HepG2 (cell line): ENCODE measurements around the gene ADSS1. TPM values are rescaled to one million over a fixed set of nuclear protein-coding genes. Genes with fewer than 3 reads are reported as not detected.

Experiments
- ARNT ChIP-seq: fragments of 450-650 bp; IDR thresholded peaks from 2 replicates; pipeline ENCODE4 v1.6.1; 2017
- CC2D1A ChIP-seq: sonication (generic); formaldehyde crosslinking; IDR thresholded peaks from 2 replicates; pipeline ENCODE4 v1.8.1; 2023; ENCODE audit warnings: mild to moderate bottlenecking, missing genetic modification reagents
- CTCF ChIP-seq: sonication (generic); formaldehyde crosslinking; IDR thresholded peaks from 2 replicates; pipeline ENCODE4 v1.5.0; 2020; ENCODE audit warnings: mild to moderate bottlenecking, missing genetic modification reagents, moderate library complexity
- EED ChIP-seq: sonication (generic); formaldehyde crosslinking; IDR thresholded peaks from 2 replicates; pipeline ENCODE4 v1.5.0; 2020; ENCODE audit warnings: mild to moderate bottlenecking, missing genetic modification reagents
- MYC ChIP-seq: sonication (generic); formaldehyde crosslinking; IDR thresholded peaks from 2 replicates; pipeline ENCODE4 v1.9.0; 2021; ENCODE audit warnings: missing genetic modification reagents, borderline replicate concordance
- NRL ChIP-seq: sonication (generic); formaldehyde crosslinking; IDR thresholded peaks from 2 replicates; pipeline ENCODE4 v1.5.0; 2020; ENCODE audit warnings: missing genetic modification reagents, mild to moderate bottlenecking, moderate library complexity, borderline replicate concordance
- TBX2 ChIP-seq: sonication (generic); formaldehyde crosslinking; IDR thresholded peaks from 2 replicates; pipeline ENCODE4 v1.5.0; 2020; ENCODE audit warnings: missing genetic modification reagents, mild to moderate bottlenecking, borderline replicate concordance
- TRAFD1 ChIP-seq: sonication (generic); formaldehyde crosslinking; IDR thresholded peaks from 2 replicates; pipeline ENCODE4 v1.5.1; 2020; ENCODE audit warnings: missing genetic modification reagents, mild to moderate bottlenecking, borderline replicate concordance
- ZBTB44 ChIP-seq: sonication (generic); formaldehyde crosslinking; IDR thresholded peaks from 2 replicates; pipeline ENCODE4 v1.4.0; 2020; ENCODE audit warnings: missing genetic modification reagents
- ZHX2 ChIP-seq, 2 experiments: sonication (generic) in 1 of 2; formaldehyde crosslinking in 1 of 2; IDR thresholded peaks; 2 replicates each; pipeline versions ENCODE4 v1.6.1 to v1.9.0; 2014 to 2022; ENCODE audit warnings: antibody characterized with exemption in 1 of 2, borderline replicate concordance in 1 of 2, inconsistent platforms in 1 of 2, low read depth in 1 of 2, missing genetic modification reagents in 1 of 2
- ZNF816 ChIP-seq: sonication (generic); formaldehyde crosslinking; IDR thresholded peaks from 2 replicates; pipeline ENCODE4 v1.8.0; 2022; ENCODE audit warnings: missing genetic modification reagents, mild to moderate bottlenecking, borderline replicate concordance
- ZNF878 ChIP-seq: sonication (generic); formaldehyde crosslinking; IDR thresholded peaks from 2 replicates; pipeline ENCODE4 v1.8.1; 2023; ENCODE audit warnings: mild to moderate bottlenecking, missing genetic modification reagents, moderate library complexity
- ZSCAN22 ChIP-seq: sonication (generic); formaldehyde crosslinking; IDR thresholded peaks from 2 replicates; pipeline ENCODE4 v1.4.0; 2020; ENCODE audit warnings: mild to moderate bottlenecking, missing genetic modification reagents
- polyA plus RNA-seq, 8 experiments: library from polyadenylated mRNA; depleted of rRNA in 3 of 8; stranded (reverse) in 7 of 8; unstranded in 1 of 8; fragments of >200 nt; fragmentation: Illumina TruSeq in 4 of 8; extraction: Trizol in 4 of 8; gene quantifications; 2 replicates each; pipeline versions ENCODE4 v1.2.1 to v1.2.3, GENCODE V29; 2011 to 2016; ENCODE audit warnings: low read depth in 4 of 8, missing spikeins in 1 of 8, mixed read lengths in 1 of 8; ENCODE audit not compliant: insufficient read depth in 1 of 8
- total RNA-seq, 5 experiments: library from RNA; depleted of rRNA; stranded (reverse); fragments of >200 nt; fragmentation: Illumina TruSeq; extraction: Trizol; gene quantifications; 2 replicates each; pipeline ENCODE4 v1.2.3, GENCODE V29; 2016; ENCODE audit warnings: low read depth in 1 of 5

The ADSS1 gene
- total and polyA plus RNA-seq, 2 of the 13 experiments (the other 11 are each of a cell fraction or from before 2014, with no cell fraction given) = 1.0 to 36.7 TPM

GRCh38 chr14:104689109-104689880 is 34.7 kb upstream of the ADSS1 start, which contains the start of gene INF2 (continued):
- TF ChIP-seq TRAFD1 (no peak), CTCF (CRISPR knock-in tag) (peak; percentile 66), ZNF878 (CRISPR knock-in tag) (no peak), MYC (peak; percentile 41; the same call in 1 of the 2 replicates), CC2D1A (CRISPR knock-in tag) (no peak), ZSCAN22 (no peak), ZHX2 (IDR thresholded peaks at IDR 0.05; ENCODE audit: low read depth) (0 out of 2 replicates have a peak, but pooled peaks have one; percentile 10), ZHX2 (CRISPR knock-in tag; IDR thresholded peaks at IDR 0.05; ENCODE audit: borderline replicate concordance) (no peak; the same call in 1 of the 2 replicates), ZBTB44 (CRISPR knock-in tag) (no peak), ZNF816 (CRISPR knock-in tag) (peak; percentile 35; the same call in 1 of the 2 replicates), EED (CRISPR knock-in tag) (0 out of 2 replicates have a peak, but pooled peaks have one; percentile 72), ARNT (no peak), TBX2 (CRISPR knock-in tag) (peak; percentile 16; the same call in 1 of the 2 replicates), NRL (CRISPR knock-in tag) (no peak)
